Endothelial cell (in vitro differentiated cells): ENCODE measurements around the gene RGS14. TPM values are rescaled to one million over a fixed set of nuclear protein-coding genes. Genes with fewer than 3 reads are reported as not detected.

Source experiments
- DNase-seq: peaks from one replicate; pipeline ENCODE4 v3.0.0; 2021; ENCODE audit warnings: low spot score
- H3K27ac Mint-ChIP-seq: one replicate; pipeline ENCODE4 v1.8.0; 2021; ENCODE audit warnings: mixed read lengths, inconsistent platforms; ENCODE audit not compliant: unreplicated experiment
- H3K27me3 Mint-ChIP-seq: one replicate; pipeline ENCODE4 v1.8.0; 2021; ENCODE audit warnings: mild to moderate bottlenecking, moderate library complexity, mixed read lengths, inconsistent platforms; ENCODE audit not compliant: unreplicated experiment
- H3K36me3 Mint-ChIP-seq: one replicate; pipeline ENCODE4 v1.8.0; 2021; ENCODE audit warnings: mild to moderate bottlenecking, low read depth, mixed read lengths, inconsistent platforms; ENCODE audit not compliant: unreplicated experiment
- H3K4me1 Mint-ChIP-seq: one replicate; pipeline ENCODE4 v1.8.0; 2021; ENCODE audit warnings: mild to moderate bottlenecking, mixed read lengths, inconsistent platforms; ENCODE audit not compliant: unreplicated experiment
- H3K4me3 Mint-ChIP-seq: one replicate; pipeline ENCODE4 v1.8.0; 2021; ENCODE audit warnings: mild to moderate bottlenecking, mixed read lengths, inconsistent platforms; ENCODE audit not compliant: unreplicated experiment
- H3K9me3 Mint-ChIP-seq: one replicate; pipeline ENCODE4 v1.8.0; 2021; ENCODE audit warnings: mixed read lengths, inconsistent platforms; ENCODE audit not compliant: unreplicated experiment
- total RNA-seq: library from RNA; stranded (reverse); fragmentation: NEBNext Ultra II Directional; extraction: Animal tissue kit (Norgen Biotek cat#: 25700); gene quantifications from one replicate; pipeline ENCODE4 v1.2.1, GENCODE V29; 2021; ENCODE audit not compliant: unreplicated experiment
- TF ChIP-seq, protein P1 (sequence below): fragments of 200-600 bp; sonication (generic); IDR thresholded peaks from one replicate; pipeline ENCODE4 v1.5.0; 2021; ENCODE audit warnings: antibody characterized with exemption; ENCODE audit not compliant: unreplicated experiment

RGS14 gene
- total RNA-seq, 1 donor from 2014 or later, result 21.8 TPM

DNA sequence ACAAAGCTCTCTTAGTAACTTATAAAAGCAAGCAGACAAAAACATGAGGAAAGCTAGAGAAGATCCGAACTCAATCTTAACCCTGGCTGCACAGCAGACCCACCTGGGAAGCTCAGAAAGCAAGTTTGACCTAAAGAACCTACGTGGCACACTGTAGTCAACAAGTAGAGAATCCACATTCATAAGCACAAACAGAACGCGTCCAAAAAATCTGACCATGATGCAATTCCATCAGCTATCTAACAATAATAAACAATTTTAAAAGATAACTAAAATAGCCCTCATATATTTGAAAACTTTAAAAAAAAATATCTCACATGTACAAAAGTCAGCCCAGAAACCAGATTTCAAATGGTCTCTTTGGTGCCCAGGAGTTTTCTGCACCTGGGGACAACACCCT lies 10.9 kb upstream of the RGS14 start:
- DNase-seq, result no peak
- H3K9me3 Mint-ChIP-seq, result no peaks in the 10 kb centered on the region
- TF ChIP-seq, protein P1, sequence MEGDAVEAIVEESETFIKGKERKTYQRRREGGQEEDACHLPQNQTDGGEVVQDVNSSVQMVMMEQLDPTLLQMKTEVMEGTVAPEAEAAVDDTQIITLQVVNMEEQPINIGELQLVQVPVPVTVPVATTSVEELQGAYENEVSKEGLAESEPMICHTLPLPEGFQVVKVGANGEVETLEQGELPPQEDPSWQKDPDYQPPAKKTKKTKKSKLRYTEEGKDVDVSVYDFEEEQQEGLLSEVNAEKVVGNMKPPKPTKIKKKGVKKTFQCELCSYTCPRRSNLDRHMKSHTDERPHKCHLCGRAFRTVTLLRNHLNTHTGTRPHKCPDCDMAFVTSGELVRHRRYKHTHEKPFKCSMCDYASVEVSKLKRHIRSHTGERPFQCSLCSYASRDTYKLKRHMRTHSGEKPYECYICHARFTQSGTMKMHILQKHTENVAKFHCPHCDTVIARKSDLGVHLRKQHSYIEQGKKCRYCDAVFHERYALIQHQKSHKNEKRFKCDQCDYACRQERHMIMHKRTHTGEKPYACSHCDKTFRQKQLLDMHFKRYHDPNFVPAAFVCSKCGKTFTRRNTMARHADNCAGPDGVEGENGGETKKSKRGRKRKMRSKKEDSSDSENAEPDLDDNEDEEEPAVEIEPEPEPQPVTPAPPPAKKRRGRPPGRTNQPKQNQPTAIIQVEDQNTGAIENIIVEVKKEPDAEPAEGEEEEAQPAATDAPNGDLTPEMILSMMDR, result no peak
- no peak overlapping the region for H3K27ac Mint-ChIP-seq
- peaks cover 5% of the 10 kb centered on the region for H3K27me3 Mint-ChIP-seq
- H3K4me3 Mint-ChIP-seq, result no peak overlapping the region
- peaks cover 21% of the 10 kb centered on the region for H3K36me3 Mint-ChIP-seq
- peaks cover 23% of the 10 kb centered on the region for H3K4me1 Mint-ChIP-seq

GRCh38 chr5:177347699-177348098 lies 10.0 kb upstream of the RGS14 start:
- Mint-ChIP-seq H3K27me3 (peaks cover 8% of the 10 kb centered on the region), H3K36me3 (peaks cover 21% of the 10 kb centered on the region), H3K4me3 (no peak overlapping the region), H3K9me3 (no peaks in the 10 kb centered on the region), H3K4me1 (peaks cover 23% of the 10 kb centered on the region), H3K27ac (no peak overlapping the region)
- DNase-seq, result no peak
- TF ChIP-seq, protein P1, result no peak

DNA sequence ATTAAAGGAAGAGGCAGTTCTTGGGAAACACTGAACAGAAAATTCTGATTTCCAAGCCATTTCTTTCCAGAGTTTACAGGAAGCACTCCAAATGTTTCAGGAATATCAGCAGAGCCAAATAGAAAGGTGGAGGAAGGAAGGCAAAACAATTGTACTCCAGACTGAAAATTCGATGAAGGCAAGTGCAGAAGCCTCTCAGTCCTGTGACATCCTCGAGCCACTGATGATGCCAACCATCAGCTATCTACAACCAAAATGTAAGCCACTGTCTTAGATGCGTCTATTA lies 8.4 kb upstream of the RGS14 start:
- H3K9me3 Mint-ChIP-seq, result no peaks in the 10 kb centered on the region
- peaks cover 8% of the 10 kb centered on the region for H3K27me3 Mint-ChIP-seq
- TF ChIP-seq, protein P1, result no peak
- no peak overlapping the region for H3K27ac Mint-ChIP-seq
- peaks cover 28% of the 10 kb centered on the region for H3K4me1 Mint-ChIP-seq
- H3K36me3 Mint-ChIP-seq, result peaks cover 15% of the 10 kb centered on the region
- peak overlapping the region; percentile 58 for H3K4me3 Mint-ChIP-seq
- no peak for DNase-seq

DNA sequence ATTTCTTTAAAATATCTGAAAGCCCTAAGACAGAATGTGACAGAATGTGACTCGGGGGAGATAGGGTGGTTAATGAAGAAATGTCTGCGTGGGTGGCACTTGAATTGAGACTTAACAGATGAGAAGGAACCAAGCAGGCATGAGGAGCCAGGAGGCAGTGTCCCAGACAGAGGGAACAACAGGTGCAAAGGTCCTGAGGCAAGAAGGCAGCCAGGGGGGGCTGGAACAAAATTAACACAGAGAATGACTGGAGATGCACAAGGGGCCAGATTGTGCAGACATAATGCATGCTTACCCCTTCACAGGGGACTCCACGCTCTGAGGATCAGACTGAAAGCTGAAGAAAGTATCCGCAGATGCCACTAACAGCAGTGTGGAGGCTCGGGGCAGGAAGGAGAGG lies 8.0 kb upstream of the RGS14 start:
- H3K9me3 Mint-ChIP-seq, result no peaks in the 10 kb centered on the region
- H3K4me3 Mint-ChIP-seq, result peak overlapping the region; percentile 99
- peaks cover 15% of the 10 kb centered on the region for H3K36me3 Mint-ChIP-seq
- H3K4me1 Mint-ChIP-seq, result peaks cover 28% of the 10 kb centered on the region
- TF ChIP-seq, protein P1, result no peak
- peaks cover 8% of the 10 kb centered on the region for H3K27me3 Mint-ChIP-seq
- H3K27ac Mint-ChIP-seq, result no peak overlapping the region
- DNase-seq, result no peak

- DNase-seq, result no peak
- peaks cover 8% of the 10 kb centered on the region for H3K27me3 Mint-ChIP-seq
- TF ChIP-seq, protein P1, result no peak
- H3K36me3 Mint-ChIP-seq, result peaks cover 15% of the 10 kb centered on the region
- H3K27ac Mint-ChIP-seq, result peak overlapping the region; percentile 99
- H3K4me3 Mint-ChIP-seq, result peak overlapping the region; percentile 99
- no peaks in the 10 kb centered on the region for H3K9me3 Mint-ChIP-seq
- peaks cover 28% of the 10 kb centered on the region for H3K4me1 Mint-ChIP-seq
These were observed 6.8 kb upstream of the RGS14 start for GRCh38 chr5:177350776-177351391.
